ENCODE results near the gene P2RX2.
"Not testable (repeated sequence)": the region's sequence is repeated elsewhere in the genome, so short reads cannot be mapped to it uniquely, and the experiment has no call there.

P2RX2 gene

GRCh38 chr12:132584429-132584828 lies 34.1 kb upstream of the P2RX2 start:
- no peak for DNase-seq

GRCh38 chr12:132585177-132585576 lies 33.4 kb upstream of the P2RX2 start:
- no peak for DNase-seq

- no peak for DNase-seq
Observed at GRCh38 chr12:132586929-132587328, 31.6 kb upstream of the P2RX2 start.

GRCh38 chr12:132587781-132588180 lies 30.8 kb upstream of the P2RX2 start:
- no peak for DNase-seq

GRCh38 chr12:132588319-132588718 lies 30.3 kb upstream of the P2RX2 start:
- no peak for DNase-seq

GRCh38 chr12:132588821-132589669 lies 29.5 kb upstream of the P2RX2 start:
- DNase-seq = no peak

GRCh38 chr12:132591107-132591935 lies 27.3 kb upstream of the P2RX2 start:
- DNase-seq = no peak

- no peak for DNase-seq
Observed at GRCh38 chr12:132592282-132592970, 26.1 kb upstream of the P2RX2 start.

GRCh38 chr12:132593071-132593470 lies 25.5 kb upstream of the P2RX2 start:
- no peak for DNase-seq

- no peak for DNase-seq
Observed at GRCh38 chr12:132593521-132593920, 25.1 kb upstream of the P2RX2 start.

GRCh38 chr12:132593938-132594358 lies 24.6 kb upstream of the P2RX2 start:
- DNase-seq = no peak

GRCh38 chr12:132595183-132595582 lies 23.4 kb upstream of the P2RX2 start:
- no peak for DNase-seq

- DNase-seq = no peak
Observed at GRCh38 chr12:132596016-132596415, 22.6 kb upstream of the P2RX2 start.

GRCh38 chr12:132597333-132598316 lies 21.0 kb upstream of the P2RX2 start:
- DNase-seq = no peak

- not testable (repeated sequence) for DNase-seq
Observed at GRCh38 chr12:132599502-132599901, 19.1 kb upstream of the P2RX2 start.

- peak; percentile 23 to 31 for DNase-seq
Observed at GRCh38 chr12:132600048-132601032, 18.2 kb upstream of the P2RX2 start.

- no peak for DNase-seq
Observed at GRCh38 chr12:132601171-132601883, 17.2 kb upstream of the P2RX2 start.

- DNase-seq = no peak
Observed at GRCh38 chr12:132602572-132603239, 15.9 kb upstream of the P2RX2 start.
